ENCODE data around the gene GABRP. TPM values are rescaled to one million over a fixed set of nuclear protein-coding genes. Genes with fewer than 3 reads are reported as not detected.

Gene GABRP
- total and polyA plus RNA-seq, 4 donors: 0.08 to 0.17 TPM; not detected in 2

GRCh38 chr5:170743876-170744212 is 39.7 kb upstream of the GABRP start:
- H3K4me3 ChIP-seq (ENCODE audit: low read depth in 1 of 3, low read length in 3 of 3): no peak overlapping the region
- TF ChIP-seq HNF4G (IDR thresholded peaks at IDR 0.05) (no peak), FOXA2 (IDR thresholded peaks at IDR 0.05) (no peak), HNF4A (conservative IDR thresholded peaks at IDR 0.05) (no peak), MAX (IDR thresholded peaks at IDR 0.05) (no peak), EGR1 (IDR thresholded peaks at IDR 0.05; ENCODE audit: low read depth in 2 of 2) (no peak), TAF1 (conservative IDR thresholded peaks at IDR 0.05) (no peak), ZBTB33 (IDR thresholded peaks at IDR 0.05) (no peak), NR2F2 (IDR thresholded peaks at IDR 0.05) (no peak), RAD21 (IDR thresholded peaks at IDR 0.05) (no peak), ATF3 (IDR thresholded peaks at IDR 0.05) (no peak), CTCF (IDR thresholded peaks at IDR 0.05; ENCODE audit: low read depth, low read length, missing input control) (no peak), RXRA (IDR thresholded peaks at IDR 0.05) (no peak)
- WGBS: 10% methylated on average over 12 of the region's 12 CpGs

GRCh38 chr5:170745481-170746071 is 37.9 kb upstream of the GABRP start:
- DNase-seq (ENCODE audit: low spot score): no peak
- no peak overlapping the region for H3K4me3 ChIP-seq (ENCODE audit: low read depth in 1 of 3, low read length in 3 of 3)
- peak overlapping the region in 1 of 2 donors; percentile 12 for H3K27ac ChIP-seq (ENCODE audit: low read depth in 1 of 2, low read length in 2 of 2)
- peaks cover 0 to 7% (median 3%) of the 10 kb centered on the region in 4 donors for H3K4me1 ChIP-seq (ENCODE audit: control insufficient read depth in 4 of 4, insufficient read depth in 4 of 4, low read length in 3 of 4)
- no peak overlapping the region for H3K9ac ChIP-seq (ENCODE audit: low read depth in 1 of 2, low read length in 2 of 2)
- no peak for TF ChIP-seq SP1 (IDR thresholded peaks at IDR 0.05)
- H3K36me3 ChIP-seq (ENCODE audit: control insufficient read depth in 4 of 4, insufficient read depth in 3 of 4, low read depth in 1 of 4, low read length in 3 of 4): no peaks in the 10 kb centered on the region
- peaks cover 0 to 6% (median under 1%) of the 10 kb centered on the region in 4 donors for H3K27me3 ChIP-seq (ENCODE audit: control insufficient read depth in 4 of 4, insufficient read depth in 4 of 4, low read length in 3 of 4)
- 42% methylated on average over 12 of the region's 12 CpGs for WGBS
- no peaks in the 10 kb centered on the region for H3K9me3 ChIP-seq (ENCODE audit: control insufficient read depth in 4 of 4, low read length in 3 of 4)

More at GRCh38 chr5:170743876-170744212, 39.7 kb upstream of the GABRP start:
- Histone ChIP-seq H3K27me3 (ENCODE audit: control insufficient read depth in 4 of 4, insufficient read depth in 4 of 4, low read length in 3 of 4) (peaks cover 0 to 2% (median under 1%) of the 10 kb centered on the region in 4 donors), H3K27ac (ENCODE audit: low read depth in 1 of 2, low read length in 2 of 2) (no peak overlapping the region), H3K4me1 (ENCODE audit: control insufficient read depth in 4 of 4, insufficient read depth in 4 of 4, low read length in 3 of 4) (peaks cover 0 to 7% (median 3%) of the 10 kb centered on the region in 4 donors), H3K36me3 (ENCODE audit: control insufficient read depth in 4 of 4, insufficient read depth in 3 of 4, low read depth in 1 of 4, low read length in 3 of 4) (no peaks in the 10 kb centered on the region), H3K9ac (ENCODE audit: low read depth in 1 of 2, low read length in 2 of 2) (no peak overlapping the region), H3K9me3 (ENCODE audit: control insufficient read depth in 4 of 4, low read length in 3 of 4) (no peaks in the 10 kb centered on the region)
- DNase-seq (ENCODE audit: low spot score): no peak
